GM19043 (cell line): ENCODE results near the gene CNPY3.

ENCODE experiments used
- ATAC-seq: cut with Tn5 transposase; IDR thresholded peaks from one replicate; pipeline ENCODE4 v1.9.1; 2021; ENCODE audit warnings: low read depth; ENCODE audit not compliant: unreplicated experiment

Gene CNPY3

DNA sequence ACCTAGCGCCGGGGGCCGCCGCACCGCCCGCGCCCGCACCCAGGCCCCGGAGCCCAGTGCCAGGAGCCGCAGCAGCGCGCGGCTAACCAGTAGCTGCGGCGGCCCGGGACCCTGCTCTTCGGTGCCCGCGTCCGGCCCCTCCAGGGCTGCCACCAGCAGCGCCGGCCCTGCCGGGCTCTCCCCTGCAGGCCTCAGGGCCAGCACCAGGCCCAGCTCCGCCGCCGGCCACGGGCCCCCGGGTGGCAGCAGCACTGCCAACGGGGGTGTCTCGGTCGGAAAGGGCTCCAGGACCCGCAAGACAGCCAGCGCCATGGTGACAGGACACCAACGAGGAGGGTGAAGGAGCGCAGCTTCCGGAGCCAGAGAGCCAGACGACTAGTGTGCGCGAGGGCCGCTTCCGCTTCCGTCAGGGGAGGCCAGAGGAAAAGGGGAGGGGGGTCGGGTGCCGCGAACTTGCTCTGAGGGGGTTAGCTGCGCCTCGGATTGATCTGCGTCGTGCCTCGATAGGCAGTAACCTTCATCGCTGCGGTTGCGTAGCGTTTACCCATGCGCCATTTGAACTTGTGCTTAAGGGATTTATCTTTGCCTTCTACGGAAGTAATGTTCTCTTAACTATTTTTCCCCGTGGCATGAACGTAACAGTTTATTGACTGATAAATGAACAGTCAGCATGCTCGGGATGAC, 49.7 kb downstream of the CNPY3 start, which contains the start of gene PEX6:
TSS of gene PEX6 (minus strand) at position 343 of the 684 bp plus-strand sequence. CDS start at position 312, 31 bp downstream.
- peak; percentile 92 for ATAC-seq

DNA sequence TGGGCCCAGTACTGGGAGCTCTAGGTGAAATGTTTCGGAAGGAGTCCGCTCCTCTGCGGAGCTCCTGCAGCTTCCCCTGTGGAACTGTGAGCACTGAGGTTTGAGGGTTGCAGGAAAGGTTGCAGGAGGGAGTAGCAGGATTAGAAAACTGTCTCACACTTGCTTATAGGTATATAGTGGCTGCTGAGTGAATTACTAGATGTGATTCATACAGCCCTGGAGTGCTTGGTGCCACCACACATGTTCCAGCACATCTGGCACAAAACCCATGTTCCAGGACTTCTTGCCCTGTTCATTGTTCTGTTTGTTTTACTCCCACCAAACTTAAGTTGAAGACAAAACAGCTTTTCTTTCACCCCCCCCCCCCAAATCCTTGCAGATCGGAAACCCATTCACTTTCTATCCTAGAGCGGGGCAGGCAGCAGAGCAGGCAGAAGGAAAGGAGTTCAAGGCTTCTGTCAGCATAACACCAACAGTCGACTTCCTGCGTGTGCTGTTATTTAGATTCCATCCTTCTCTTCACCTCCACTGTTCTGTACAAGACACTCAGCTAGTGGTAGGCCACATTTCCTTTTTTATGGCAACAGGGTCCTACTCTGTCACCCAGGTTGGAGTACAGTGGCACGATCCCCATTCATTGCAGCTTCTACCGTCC, 50.4 kb downstream of the CNPY3 start:
- no peak for ATAC-seq

DNA sequence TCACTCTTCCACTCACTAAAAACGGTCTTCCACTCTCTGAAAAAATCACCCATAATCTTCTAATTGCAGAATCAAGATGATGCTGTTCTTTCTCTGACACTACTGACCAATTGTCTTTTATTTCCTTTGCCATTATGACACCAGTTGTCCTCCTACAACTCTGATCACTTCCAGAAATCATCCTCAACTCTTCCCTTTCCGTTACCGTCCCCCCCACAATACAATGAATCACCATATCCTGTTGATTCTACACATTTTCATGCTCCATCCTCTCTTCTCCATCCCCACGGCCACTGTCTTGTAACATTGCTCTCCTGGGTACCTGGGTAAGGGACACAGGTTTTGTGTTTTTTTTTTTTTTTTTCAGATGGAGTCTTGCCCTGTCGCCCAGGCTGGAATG, 52.6 kb downstream of the CNPY3 start:
- no peak for ATAC-seq

DNA sequence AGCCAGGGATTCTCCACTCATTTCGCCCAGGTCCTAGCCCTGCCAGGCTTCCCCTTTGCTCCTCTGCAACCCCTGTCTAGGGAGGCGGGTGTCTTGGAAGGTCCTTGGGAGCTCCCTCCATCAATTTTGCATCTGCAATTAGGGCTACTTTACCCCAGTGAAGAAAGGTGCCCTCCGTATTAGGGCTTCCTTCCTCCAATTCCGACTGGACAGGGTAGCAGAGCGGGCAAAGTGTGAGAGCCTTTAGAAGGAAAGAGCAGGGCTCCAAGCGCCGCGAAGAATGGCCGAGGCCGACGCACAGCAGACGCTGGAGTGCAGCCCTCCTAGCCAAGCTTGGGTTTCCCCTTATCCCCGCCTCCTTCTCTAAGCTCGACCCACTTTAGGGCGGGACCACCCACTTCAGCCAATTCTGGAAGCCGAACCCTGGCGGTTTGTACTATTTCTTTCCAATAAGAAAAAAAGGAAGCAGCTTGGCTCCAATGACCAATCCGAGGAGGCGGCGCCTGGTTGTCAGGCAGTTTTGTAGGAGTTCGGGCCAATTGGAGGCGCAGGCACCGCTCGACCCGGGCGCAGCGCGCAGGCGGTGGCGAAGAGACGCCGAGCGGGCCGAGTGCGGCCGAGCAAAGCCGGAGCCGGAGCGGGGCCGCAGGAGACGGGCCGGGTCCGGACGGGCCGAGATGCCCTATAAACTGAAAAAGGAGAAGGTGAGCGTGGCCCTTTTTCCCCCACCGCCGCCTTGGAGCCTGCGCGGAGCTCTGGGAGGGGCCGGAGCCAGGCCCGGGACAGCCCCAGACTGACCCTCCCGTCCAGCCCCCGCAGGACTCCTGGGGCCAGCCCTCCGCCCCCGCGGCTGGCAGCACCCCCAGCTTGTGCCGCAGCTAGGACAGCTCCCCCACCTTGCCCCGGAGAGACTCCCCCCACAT, 55.0 kb downstream of the CNPY3 start, which contains the start of gene PPP2R5D:
TSS of gene PPP2R5D (plus strand) at position 570 of the 923 bp plus-strand sequence. CDS start at position 678, 108 bp downstream.
- ATAC-seq, result peak; percentile 93

DNA sequence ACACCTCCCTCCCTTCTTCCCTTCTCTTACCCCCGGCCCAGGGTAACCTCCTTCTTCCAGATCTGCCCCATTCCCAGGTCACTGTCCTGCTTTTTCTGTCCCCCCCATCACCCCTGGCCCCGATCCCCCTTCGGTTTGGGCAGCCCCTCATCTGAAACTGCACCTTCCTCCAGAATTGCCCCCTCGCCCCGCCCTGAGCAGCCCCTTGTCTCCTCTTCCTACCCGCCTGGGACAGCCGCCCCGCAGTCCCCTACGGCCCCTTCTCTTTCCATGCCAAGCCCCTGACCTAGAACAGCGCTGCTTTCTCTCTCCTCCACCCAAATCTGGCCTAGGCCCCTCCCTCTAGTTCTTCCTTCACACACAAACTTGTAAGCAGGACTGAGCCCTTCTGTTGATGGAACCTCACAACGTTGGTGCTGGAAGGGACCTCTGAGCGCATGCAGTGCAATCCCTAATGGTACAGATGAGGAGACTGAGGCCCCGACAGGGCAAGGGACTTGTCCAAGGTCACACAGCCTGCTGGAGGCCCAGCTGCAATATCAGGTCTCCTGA, 55.7 kb downstream of the CNPY3 start:
- no peak for ATAC-seq

DNA sequence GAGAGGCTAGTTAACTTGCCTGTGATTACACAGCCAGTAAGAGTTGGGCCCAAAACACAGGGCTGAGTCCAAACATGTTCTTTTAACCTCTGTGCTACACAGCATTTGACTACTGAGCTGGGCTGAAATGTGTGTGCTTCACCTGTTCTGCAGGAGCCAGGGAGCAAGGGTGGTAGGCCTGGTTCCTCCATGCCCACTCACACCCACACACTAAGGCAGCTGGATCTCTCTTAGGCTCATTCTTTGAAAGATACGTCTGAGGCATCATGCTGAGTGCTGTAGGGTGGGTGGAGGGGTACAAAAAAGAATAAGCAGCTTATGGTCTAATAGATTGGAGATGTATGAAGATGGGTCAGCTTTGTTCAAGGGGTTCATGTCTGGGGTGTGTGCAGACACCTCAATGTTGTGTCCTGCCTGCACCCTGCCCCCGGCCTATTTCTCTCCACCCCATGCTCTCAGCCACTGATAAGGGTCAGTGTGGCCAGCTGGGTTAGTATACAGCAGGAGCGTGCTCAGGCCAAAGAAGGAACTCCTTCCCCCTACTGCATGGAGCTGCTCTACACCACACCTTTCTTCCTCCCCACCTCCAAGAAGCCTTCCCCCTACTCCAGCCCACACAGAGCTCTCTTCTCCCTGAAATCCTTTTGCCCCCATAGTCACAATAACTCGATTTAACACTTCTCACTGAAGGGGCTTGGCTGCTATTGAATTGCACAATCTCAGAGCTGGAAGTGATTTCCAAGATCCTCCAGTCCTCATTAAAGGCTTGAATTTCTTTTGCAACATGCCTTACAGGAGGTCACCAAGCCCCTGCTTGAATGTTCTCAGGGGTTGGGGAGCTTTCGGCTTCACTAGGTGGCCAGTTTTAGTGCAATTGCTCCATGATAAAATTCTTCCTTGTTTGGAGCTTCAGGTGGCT, 58.5 kb downstream of the CNPY3 start:
- ATAC-seq, result no peak

DNA sequence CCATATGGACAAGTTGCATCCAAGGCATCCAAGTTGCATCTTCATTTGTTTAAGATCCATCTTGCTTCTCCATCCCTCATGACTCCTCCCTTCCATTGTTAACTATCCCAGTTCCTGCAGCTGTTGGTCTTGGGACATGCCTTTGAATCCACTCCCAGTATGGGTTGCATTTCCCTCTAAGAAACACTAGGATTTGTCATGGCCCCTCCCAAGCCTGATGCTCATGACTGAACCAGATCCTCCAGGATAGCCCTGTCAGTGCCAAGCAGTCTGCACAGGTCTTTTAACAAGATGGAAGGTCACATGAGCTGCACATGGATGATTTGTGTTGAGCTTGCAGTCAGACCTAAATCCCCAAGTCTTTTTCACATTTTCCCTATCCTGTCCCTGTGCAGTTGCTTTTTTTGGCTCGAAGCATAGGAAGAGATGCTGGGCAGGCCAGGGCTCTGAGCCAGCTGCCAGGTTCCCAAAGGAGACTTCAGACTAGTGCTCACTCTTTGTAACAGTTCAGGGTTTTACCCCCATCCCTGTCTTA, 59.3 kb downstream of the CNPY3 start:
- ATAC-seq, result no peak
